Endothelial cell of hepatic sinusoid (primary cell): ENCODE measurements around the gene ROBO4.

Experiments used
- in situ Hi-C: cut with HindIII; loops from 2 replicates; pipeline ENCODE4 v1.10.0; 2017; ENCODE audit warnings: low sequenced_read_pairs

The ROBO4 gene

DNA sequence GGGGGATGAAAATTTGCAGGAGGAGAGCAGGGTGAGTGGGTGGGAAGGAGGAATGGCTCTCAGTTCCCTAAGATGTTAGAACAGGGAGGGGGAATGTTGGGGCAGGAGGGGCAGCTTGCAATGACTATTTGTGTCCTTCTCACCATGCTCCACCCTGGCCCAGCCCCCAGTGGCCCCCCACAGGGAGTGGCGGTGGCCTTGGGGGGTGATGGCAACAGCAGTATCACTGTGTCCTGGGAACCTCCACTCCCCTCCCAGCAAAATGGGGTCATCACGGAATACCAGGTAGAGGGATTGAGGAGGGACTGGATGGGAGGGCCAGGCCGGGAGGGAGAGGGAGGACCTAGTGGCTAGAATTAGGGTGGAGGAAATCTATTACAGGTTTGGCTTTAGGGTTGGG lies 22.3 kb downstream of the ROBO4 start:
- in situ Hi-C loops = no loop called here

- in situ Hi-C loops = no loop called here
Observed at GRCh38 chr11:124874571-124875255, 23.0 kb downstream of the ROBO4 start.

GRCh38 chr11:124873951-124874350 lies 23.7 kb downstream of the ROBO4 start:
- in situ Hi-C loops = no loop called here

DNA sequence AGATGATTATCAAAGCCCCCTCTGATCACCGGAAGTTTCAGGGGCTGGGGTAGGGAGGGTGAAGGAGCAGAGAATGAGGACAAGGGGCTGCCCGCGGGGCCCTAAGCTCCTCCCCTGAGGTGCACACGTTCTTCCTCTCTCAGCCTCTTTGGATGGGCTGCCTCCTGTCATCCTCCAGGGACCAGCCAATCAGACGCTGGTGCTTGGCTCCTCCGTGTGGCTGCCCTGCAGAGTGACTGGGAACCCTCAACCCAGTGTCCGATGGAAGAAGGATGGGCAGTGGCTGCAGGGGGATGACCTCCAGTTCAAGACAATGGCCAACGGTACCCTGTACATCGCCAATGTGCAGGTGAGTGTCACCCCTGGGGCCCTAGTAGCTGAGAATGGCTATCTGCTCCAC lies 24.9 kb downstream of the ROBO4 start:
- in situ Hi-C loops = no loop called here

GRCh38 chr11:124872280-124872679 lies 25.4 kb downstream of the ROBO4 start:
- in situ Hi-C loops = no loop called here

DNA sequence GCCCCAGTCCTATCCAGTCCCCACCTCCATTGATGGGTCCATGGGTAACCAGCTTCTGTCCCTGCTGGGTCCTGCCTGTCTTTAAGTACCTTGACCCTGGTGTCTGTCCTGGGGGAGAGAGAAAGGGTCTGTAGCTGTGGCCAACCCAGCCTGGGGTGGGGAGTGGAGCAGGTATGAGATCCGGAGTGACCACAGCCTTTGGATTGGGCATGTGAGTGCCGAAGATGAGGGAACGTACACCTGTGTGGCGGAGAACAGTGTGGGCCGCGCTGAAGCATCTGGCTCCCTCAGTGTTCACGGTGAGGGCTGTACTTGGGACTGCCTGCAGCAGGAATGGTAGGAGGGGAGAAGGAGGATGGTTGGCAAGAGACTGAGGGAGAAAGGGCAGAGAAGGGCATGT lies 27.2 kb downstream of the ROBO4 start:
- in situ Hi-C loops = no loop called here

DNA sequence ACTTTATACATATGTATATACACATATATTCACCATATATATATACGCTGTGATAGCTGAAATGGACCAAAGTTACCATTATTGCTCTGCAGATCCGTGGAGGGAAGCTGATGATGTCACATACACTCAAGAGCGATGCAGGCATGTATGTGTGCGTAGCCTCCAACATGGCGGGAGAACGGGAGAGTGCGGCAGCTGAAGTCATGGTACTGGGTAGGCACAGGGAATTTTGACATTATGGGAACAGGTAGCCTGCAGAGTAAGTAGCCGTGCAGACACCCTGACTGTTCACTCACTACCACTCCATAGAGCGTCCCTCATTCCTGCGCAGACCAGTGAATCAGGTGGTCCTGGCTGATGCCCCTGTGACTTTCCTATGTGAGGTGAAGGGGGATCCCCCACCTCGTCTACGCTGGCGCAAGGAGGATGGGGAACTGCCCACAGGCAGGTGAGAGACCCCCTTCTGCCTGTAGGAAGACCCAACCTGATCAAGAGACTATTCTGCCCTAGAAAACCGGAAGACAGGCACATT lies 27.7 kb downstream of the ROBO4 start:
- in situ Hi-C loops = no loop called here

- in situ Hi-C loops = no loop called here
Observed at GRCh38 chr11:124869331-124869730, 28.3 kb downstream of the ROBO4 start.

GRCh38 chr11:124868331-124869274 lies 29.1 kb downstream of the ROBO4 start:
- in situ Hi-C loops = no loop called here

GRCh38 chr11:124867700-124868099 lies 30.0 kb downstream of the ROBO4 start:
- in situ Hi-C loops = no loop called here

DNA sequence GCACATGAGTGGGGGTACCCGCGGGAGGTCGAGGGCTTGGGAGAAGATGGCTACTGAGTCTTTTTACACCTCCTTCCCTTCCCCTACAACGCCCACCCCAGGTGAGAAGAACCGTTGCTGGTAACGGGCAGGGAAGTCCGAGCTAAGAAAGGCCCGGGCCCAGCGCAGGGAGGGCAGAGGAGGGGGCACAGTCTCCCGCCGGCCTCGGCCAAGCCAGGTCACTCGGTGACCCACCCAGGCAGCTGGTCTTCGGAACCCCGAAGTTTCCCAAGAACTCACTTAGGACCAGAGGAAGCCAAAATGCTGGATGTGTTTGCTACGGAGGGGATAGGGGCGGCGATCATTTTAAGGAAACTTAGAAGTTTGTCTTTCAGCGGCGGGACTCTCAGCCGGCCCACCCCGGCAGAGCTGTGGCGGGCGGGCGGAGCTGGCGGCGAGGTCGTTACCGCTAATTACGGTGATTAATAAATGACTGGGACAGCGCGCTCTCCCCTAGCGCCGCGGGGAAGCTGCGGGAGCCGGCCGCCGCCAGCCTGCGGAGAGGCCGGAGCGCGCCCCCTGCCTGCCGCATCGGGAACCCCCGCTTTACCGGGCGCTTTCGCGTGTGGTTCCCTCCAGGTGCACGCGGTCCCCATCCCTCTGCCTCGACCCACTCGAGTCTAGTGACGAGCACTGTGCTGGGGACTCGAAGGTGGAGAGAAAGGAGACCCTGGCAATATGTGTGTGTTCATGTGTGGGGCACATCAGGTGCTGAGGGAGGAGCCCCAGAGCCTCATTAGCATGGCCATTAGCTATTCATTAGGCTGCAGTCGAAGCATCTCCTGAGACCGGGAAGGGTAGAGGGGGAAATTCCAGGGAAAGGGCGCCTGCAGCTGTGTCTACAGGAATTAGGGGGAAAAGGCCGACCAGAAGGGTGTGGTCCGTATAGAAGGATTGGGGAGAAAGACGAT lies 31.5 kb downstream of the ROBO4 start:
- in situ Hi-C loops = no loop called here

GRCh38 chr11:124865181-124865901 lies 32.3 kb downstream of the ROBO4 start, which contains the start of gene ROBO3:
Gene ROBO3, plus strand, starts transcription at chr11:124865432. Its CDS starts 146 bp downstream, at chr11:124865578.
- in situ Hi-C loops = no loop called here

- in situ Hi-C loops = no loop called here
Observed at GRCh38 chr11:124864892-124865180, 32.8 kb downstream of the ROBO4 start.

DNA sequence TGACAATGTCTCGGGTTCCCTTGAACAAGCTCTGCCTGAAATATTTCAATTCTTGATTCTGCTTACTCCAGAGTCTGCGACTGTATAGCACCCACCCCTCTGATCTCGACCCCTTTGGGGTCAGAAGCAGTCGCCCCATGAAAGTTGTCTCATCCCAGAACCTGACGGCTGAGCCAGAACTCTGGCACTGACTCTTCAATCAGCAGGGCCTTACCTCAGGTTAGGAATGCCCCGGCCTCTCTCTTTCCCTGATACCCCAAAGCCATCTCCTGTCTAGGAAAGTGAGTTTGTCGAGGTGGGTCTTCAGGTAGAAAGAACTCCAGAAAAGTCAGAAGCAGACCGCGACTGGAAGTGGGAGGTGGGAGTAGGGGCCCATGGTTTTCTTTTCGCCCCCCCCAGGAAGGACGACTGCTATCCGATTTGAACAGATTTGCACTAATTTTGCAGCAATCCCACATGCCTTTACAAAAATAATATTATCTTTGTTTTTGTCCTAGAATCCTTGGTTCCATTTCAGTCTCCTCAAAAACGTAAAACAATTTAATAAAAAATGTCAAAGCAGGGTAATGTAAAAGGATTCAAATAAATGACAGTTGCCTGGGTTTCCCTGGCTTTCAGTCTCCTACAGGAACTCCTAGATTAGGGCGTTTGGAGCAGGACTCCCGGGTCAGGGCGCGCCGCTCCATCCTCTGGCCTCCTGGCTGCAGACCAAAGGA lies 33.3 kb downstream of the ROBO4 start:
- in situ Hi-C loops = no loop called here

DNA sequence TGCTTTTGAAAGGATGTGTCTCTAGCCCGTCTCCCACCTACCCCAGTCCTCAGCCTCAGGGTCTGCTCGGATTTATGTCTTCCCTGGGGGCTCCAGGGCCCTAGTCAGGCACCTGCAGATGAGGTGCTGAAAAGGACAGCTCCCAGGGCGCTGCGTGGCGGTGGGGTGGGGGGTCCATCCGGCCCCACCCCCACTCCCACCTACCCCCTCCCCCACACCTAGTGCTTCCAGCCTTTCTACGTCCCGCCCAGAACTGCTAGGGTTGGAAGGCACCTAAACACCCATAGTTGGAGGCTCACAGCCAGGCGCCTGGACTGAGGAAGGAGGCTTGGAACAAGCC lies 33.9 kb downstream of the ROBO4 start:
- in situ Hi-C loops = no loop called here

DNA sequence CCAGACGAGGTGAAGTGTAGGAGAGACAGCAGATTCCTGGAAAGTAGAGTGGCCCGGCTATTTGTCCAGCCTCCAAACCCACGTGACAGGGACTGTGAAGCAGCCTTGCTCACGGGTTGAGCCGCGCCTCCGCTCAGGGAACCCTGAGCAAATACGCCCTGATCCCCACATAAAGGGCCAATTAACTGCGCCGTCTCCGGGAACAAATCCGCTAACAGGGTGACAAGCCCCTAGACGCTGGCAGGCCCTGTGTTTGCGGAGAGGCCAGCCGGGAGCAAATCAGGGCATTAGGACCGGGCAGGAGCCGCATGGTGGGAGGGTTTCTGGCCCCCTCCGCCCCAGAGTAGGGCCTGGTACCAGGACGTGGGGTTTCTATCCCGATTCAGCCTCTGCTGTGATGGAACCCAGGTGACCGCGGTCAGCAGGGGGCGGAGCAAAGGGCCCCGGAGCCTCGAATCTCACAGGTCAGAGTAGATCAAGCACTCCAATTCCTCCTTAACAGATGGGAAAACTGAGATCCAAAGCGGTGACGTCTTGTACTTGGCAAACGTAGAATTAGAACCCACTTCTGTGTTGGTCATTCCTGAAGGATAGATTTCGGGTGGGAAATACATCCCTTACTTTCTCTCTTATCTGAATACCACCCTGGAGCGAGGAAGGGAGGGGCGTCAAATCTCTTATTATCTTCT lies 34.4 kb downstream of the ROBO4 start:
- in situ Hi-C loops = no loop called here

DNA sequence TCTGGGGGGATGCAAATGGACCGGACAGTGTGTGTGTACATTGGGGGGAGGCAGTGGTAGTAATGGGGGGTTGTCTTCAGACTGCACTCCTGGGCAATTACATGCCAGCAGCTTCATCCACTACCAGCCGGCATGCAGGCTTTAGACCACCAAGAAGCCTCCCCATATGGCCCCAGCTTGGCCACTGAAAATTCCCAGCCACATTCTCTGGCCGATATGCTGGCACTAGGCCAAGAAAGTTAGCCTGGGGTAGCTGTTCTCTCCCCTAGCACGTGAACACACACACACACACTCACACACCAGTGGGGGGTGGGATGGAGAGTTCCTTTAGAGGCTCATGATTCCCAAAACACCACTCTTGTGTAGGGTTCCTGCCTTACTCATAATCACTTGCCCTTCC lies 36.0 kb downstream of the ROBO4 start:
- in situ Hi-C loops = no loop called here

DNA sequence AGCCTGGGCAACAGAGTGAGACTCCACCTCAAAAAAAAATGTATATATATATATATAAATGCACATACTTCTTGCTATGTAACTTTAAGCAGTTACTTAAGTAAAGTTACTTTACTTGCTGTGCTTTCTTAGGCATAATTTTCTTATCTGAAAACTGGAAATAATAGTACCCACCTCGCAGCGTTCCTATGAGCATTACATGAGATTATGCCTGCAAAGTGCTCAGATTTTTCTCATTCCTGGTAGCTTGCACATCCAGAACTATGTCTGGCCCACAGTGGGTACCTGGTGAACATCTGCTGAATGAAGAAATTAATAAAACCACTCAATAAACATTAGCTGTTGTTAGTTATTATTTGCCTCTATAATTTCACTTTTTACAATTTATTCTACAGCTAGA lies 38.5 kb downstream of the ROBO4 start:
- in situ Hi-C loops = no loop called here

- in situ Hi-C loops = no loop called here
Observed at GRCh38 chr11:124846070-124846673, 51.5 kb downstream of the ROBO4 start.
